Type B pancreatic cell (in vitro differentiated cells): ENCODE results near the gene SDCCAG8. TPM values are rescaled to one million over a fixed set of nuclear protein-coding genes. Genes with fewer than 3 reads are reported as not detected.

Experiments used
- DNase-seq: peaks from one replicate; pipeline ENCODE4 v3.0.0; 2021; ENCODE audit warnings: mixed read lengths; ENCODE audit not compliant: unreplicated experiment; ENCODE audit errors: extremely low spot score
- H3K27ac Mint-ChIP-seq: 2 replicates; pipeline ENCODE4 v1.8.0; 2021; ENCODE audit warnings: mild to moderate bottlenecking, mixed read lengths
- H3K27me3 Mint-ChIP-seq: 2 replicates; pipeline ENCODE4 v1.8.0; 2021; ENCODE audit warnings: mixed read lengths
- H3K36me3 Mint-ChIP-seq: 2 replicates; pipeline ENCODE4 v1.8.0; 2021; ENCODE audit warnings: mixed read lengths
- H3K4me1 Mint-ChIP-seq: one replicate; pipeline ENCODE4 v1.8.0; 2021; ENCODE audit warnings: mixed read lengths; ENCODE audit not compliant: unreplicated experiment
- H3K4me3 Mint-ChIP-seq: 2 replicates; pipeline ENCODE4 v1.8.0; 2021; ENCODE audit warnings: mild to moderate bottlenecking, mixed read lengths
- H3K9me3 Mint-ChIP-seq: 2 replicates; pipeline ENCODE4 v1.8.0; 2021; ENCODE audit warnings: mixed read lengths
- total RNA-seq: library from RNA; stranded (reverse); gene quantifications from 2 replicates; pipeline ENCODE4 v1.2.1, GENCODE V29; 2021; ENCODE audit warnings: low replicate concordance
- TF ChIP-seq, protein P1 (sequence below): fragments of 200-600 bp; sonication (generic); conservative IDR thresholded peaks from 2 replicates; pipeline ENCODE4 v1.5.0; 2021; ENCODE audit warnings: antibody characterized with exemption, mild to moderate bottlenecking

The SDCCAG8 gene
- total RNA-seq, 1 donor from 2014 or later, result 26.0 TPM

- no peak for DNase-seq
- no peaks in the 10 kb centered on the region for H3K9me3 Mint-ChIP-seq
Measured at GRCh38 chr1:243503155-243503554, 247.3 kb downstream of the SDCCAG8 start.

DNA sequence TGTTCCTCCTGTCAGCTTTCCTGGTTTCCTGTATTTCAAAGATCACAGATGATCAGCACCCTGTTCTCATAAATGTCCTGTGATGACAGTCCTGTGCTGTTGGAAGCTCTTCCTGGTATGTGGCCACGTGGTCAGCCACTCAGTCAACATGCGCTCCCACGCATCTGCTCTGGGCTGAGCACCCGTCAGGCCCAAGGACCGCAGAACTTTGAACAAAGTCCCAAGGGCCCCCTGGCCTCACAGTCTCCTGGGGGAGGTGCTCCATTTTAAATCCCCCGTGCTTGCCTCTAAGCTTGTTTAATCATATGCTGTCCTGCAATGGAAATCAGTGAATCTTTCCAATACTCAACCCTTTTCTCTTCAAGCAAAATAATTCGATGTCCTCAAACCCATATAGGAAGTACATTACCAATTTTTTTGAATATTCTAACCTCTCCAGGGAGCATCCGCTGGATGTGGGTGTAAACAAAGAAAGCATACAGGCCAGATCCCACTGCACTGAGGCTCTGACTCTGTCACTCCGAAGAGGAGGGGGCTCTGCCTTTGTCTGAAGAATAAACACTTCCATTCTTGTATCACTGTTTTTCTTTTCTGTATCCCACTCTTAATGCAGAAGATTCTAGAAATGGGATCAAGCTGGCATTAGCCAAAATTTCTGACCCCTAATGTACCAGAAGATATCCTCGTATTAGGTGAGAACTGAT is 250.3 kb downstream of the SDCCAG8 start:
- peaks cover 11% of the 10 kb centered on the region for H3K36me3 Mint-ChIP-seq
- H3K27me3 Mint-ChIP-seq, result no peaks in the 10 kb centered on the region
- no peak for DNase-seq
- H3K4me3 Mint-ChIP-seq, result no peak overlapping the region
- no peak overlapping the region for H3K27ac Mint-ChIP-seq
- no peaks in the 10 kb centered on the region for H3K9me3 Mint-ChIP-seq
- peaks cover 20% of the 10 kb centered on the region for H3K4me1 Mint-ChIP-seq
- TF ChIP-seq, protein P1, sequence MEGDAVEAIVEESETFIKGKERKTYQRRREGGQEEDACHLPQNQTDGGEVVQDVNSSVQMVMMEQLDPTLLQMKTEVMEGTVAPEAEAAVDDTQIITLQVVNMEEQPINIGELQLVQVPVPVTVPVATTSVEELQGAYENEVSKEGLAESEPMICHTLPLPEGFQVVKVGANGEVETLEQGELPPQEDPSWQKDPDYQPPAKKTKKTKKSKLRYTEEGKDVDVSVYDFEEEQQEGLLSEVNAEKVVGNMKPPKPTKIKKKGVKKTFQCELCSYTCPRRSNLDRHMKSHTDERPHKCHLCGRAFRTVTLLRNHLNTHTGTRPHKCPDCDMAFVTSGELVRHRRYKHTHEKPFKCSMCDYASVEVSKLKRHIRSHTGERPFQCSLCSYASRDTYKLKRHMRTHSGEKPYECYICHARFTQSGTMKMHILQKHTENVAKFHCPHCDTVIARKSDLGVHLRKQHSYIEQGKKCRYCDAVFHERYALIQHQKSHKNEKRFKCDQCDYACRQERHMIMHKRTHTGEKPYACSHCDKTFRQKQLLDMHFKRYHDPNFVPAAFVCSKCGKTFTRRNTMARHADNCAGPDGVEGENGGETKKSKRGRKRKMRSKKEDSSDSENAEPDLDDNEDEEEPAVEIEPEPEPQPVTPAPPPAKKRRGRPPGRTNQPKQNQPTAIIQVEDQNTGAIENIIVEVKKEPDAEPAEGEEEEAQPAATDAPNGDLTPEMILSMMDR, result no peak

More at GRCh38 chr1:243503155-243503554, 247.3 kb downstream of the SDCCAG8 start:
- H3K27ac Mint-ChIP-seq, result no peak overlapping the region
- TF ChIP-seq, protein P1, result no peak
- H3K4me1 Mint-ChIP-seq, result peaks cover 19% of the 10 kb centered on the region
- H3K4me3 Mint-ChIP-seq, result no peak overlapping the region
- H3K27me3 Mint-ChIP-seq, result no peaks in the 10 kb centered on the region
- peaks cover 12% of the 10 kb centered on the region for H3K36me3 Mint-ChIP-seq

DNA sequence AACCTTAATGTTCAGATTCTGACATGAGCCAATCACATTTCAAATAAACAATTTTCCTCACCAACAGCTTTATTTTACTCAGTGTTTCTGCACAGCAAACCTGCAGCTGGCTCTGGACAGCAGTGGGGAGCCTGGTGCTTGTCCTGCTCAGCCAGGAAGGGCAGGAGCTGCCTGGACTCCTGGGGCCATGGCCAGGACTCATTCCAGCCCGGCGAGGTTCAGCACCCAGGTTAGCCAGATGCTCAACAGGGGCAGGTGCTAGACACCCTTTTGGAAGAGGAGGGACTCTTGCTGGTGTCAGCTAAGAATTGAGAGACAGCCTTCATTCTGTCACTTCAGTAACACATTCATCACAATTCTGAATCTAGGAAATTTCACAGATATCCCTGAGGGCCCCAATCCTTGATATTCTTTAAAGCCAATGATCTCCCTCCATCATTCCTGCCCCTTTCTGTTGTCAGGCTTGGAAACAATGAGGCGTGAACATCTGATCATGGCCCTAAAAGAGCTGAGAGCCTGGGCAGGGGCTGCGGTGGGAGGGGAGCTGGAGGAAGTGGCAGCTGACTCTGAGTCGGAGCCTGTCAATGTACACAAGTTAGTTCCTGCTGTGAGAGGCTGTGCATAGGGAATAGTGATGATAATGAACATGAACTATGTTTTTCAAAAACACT is 251.3 kb downstream of the SDCCAG8 start:
- DNase-seq, result no peak
- Mint-ChIP-seq H3K27ac (no peak overlapping the region), H3K9me3 (no peaks in the 10 kb centered on the region), H3K4me1 (peaks cover 18% of the 10 kb centered on the region), H3K27me3 (peaks cover 3% of the 10 kb centered on the region), H3K36me3 (peaks cover 17% of the 10 kb centered on the region), H3K4me3 (no peak overlapping the region)
- TF ChIP-seq, protein P1, result no peak

GRCh38 chr1:243507672-243508302 is 251.9 kb downstream of the SDCCAG8 start:
- no peaks in the 10 kb centered on the region for H3K9me3 Mint-ChIP-seq
- peaks cover 3% of the 10 kb centered on the region for H3K27me3 Mint-ChIP-seq
- TF ChIP-seq, protein P1, result no peak
- H3K27ac Mint-ChIP-seq, result no peak overlapping the region
- peaks cover 13% of the 10 kb centered on the region for H3K36me3 Mint-ChIP-seq
- no peak for DNase-seq
- H3K4me3 Mint-ChIP-seq, result no peak overlapping the region
- H3K4me1 Mint-ChIP-seq, result peaks cover 13% of the 10 kb centered on the region

GRCh38 chr1:243508303-243508713 is 252.5 kb downstream of the SDCCAG8 start:
- Mint-ChIP-seq H3K4me1 (peaks cover 12% of the 10 kb centered on the region), H3K27ac (no peak overlapping the region), H3K4me3 (no peak overlapping the region), H3K36me3 (peaks cover 13% of the 10 kb centered on the region), H3K9me3 (no peaks in the 10 kb centered on the region), H3K27me3 (peaks cover 3% of the 10 kb centered on the region)
- no peak for DNase-seq
- TF ChIP-seq, protein P1, result no peak
